Measurements from ENCODE around the gene CNTFR. TPM values are rescaled to one million over a fixed set of nuclear protein-coding genes. Genes with fewer than 3 reads are reported as not detected.
A peak's percentile ranks its signal among the peaks of the same experiment; 100 is the strongest.

CNTFR gene
- total and polyA plus RNA-seq, 3 experiments from 2014 or later: not detected

- no peaks in the 10 kb centered on the region for H3K4me1 ChIP-seq (ENCODE audit: insufficient read depth, low read length)
- no peak overlapping the region for H3K4me3 ChIP-seq (ENCODE audit: low read length)
- H3K27ac ChIP-seq (ENCODE audit: low read depth, low read length): no peak overlapping the region
- no peaks in the 10 kb centered on the region for H3K4me1 Mint-ChIP-seq
- no peak overlapping the region for H3K27ac Mint-ChIP-seq
- H3K36me3 ChIP-seq (ENCODE audit: insufficient read depth, low read length): no peaks in the 10 kb centered on the region
- no peaks in the 10 kb centered on the region for H3K9me3 Mint-ChIP-seq
- no peaks in the 10 kb centered on the region for H3K27me3 Mint-ChIP-seq
- no peaks in the 10 kb centered on the region for H3K9me3 ChIP-seq (ENCODE audit: low read length)
- H3K27me3 ChIP-seq (ENCODE audit: insufficient read depth, low read length, poor library complexity, severe bottlenecking): no peaks in the 10 kb centered on the region
- CTCF ChIA-PET: interaction anchor here (1.2 to 1.9 kb wide), 3 partner anchors 11 to 16 kb away, joined by 3 to 7 read pairs (median 3); no protein-coding TSS in a partner anchor
- H3K4me3 Mint-ChIP-seq: no peak overlapping the region
- DNase-seq: no peak
- no peaks in the 10 kb centered on the region for H3K36me3 Mint-ChIP-seq
- POLR2A ChIA-PET: no interaction called here
These were observed 77.1 kb downstream of the CNTFR start for GRCh38 chr9:34512131-34513078.

GRCh38 chr9:34510497-34511468, 78.7 kb downstream of the CNTFR start:
- H3K27me3 ChIP-seq (ENCODE audit: insufficient read depth, low read length, poor library complexity, severe bottlenecking): no peaks in the 10 kb centered on the region
- Mint-ChIP-seq H3K4me1 (no peaks in the 10 kb centered on the region), H3K4me3 (no peak overlapping the region), H3K27ac (no peak overlapping the region), H3K27me3 (peaks cover 2 to 8% of the 10 kb centered on the region in 2 donors), H3K36me3 (no peaks in the 10 kb centered on the region), H3K9me3 (no peaks in the 10 kb centered on the region)
- no peak overlapping the region for H3K27ac ChIP-seq (ENCODE audit: low read depth, low read length)
- no peaks in the 10 kb centered on the region for H3K4me1 ChIP-seq (ENCODE audit: insufficient read depth, low read length)
- no peak overlapping the region for H3K4me3 ChIP-seq (ENCODE audit: low read length)
- POLR2A ChIA-PET: no interaction called here
- H3K36me3 ChIP-seq (ENCODE audit: insufficient read depth, low read length): no peaks in the 10 kb centered on the region
- DNase-seq: no peak
- H3K9me3 ChIP-seq (ENCODE audit: low read length): no peaks in the 10 kb centered on the region
- CTCF ChIA-PET: interaction anchor here (0.6 to 1.4 kb wide), 3 partner anchors 11 to 32 kb away, joined by 3 read pairs; no protein-coding TSS in a partner anchor

GRCh38 chr9:34508951-34509350, 80.6 kb downstream of the CNTFR start:
- H3K27me3 Mint-ChIP-seq: peaks cover 10 to 14% of the 10 kb centered on the region in 2 donors
- no peak for DNase-seq
- Histone ChIP-seq H3K4me1 (ENCODE audit: insufficient read depth, low read length) (no peaks in the 10 kb centered on the region), H3K9me3 (ENCODE audit: low read length) (no peaks in the 10 kb centered on the region), H3K27ac (ENCODE audit: low read depth, low read length) (no peak overlapping the region), H3K36me3 (ENCODE audit: insufficient read depth, low read length) (no peaks in the 10 kb centered on the region), H3K4me3 (ENCODE audit: low read length) (no peak overlapping the region), H3K27me3 (ENCODE audit: insufficient read depth, low read length, poor library complexity, severe bottlenecking) (no peaks in the 10 kb centered on the region)
- peak overlapping the region in 1 of 8 donors; percentile 9 for H3K27ac Mint-ChIP-seq
- H3K36me3 Mint-ChIP-seq: no peaks in the 10 kb centered on the region
- no peaks in the 10 kb centered on the region for H3K9me3 Mint-ChIP-seq
- H3K4me1 Mint-ChIP-seq: no peaks in the 10 kb centered on the region
- ChIA-PET CTCF (no interaction called here), POLR2A (no interaction called here)
- H3K4me3 Mint-ChIP-seq: no peak overlapping the region

GRCh38 chr9:34508463-34508862, 81.1 kb downstream of the CNTFR start:
- Histone ChIP-seq H3K4me1 (ENCODE audit: insufficient read depth, low read length) (no peaks in the 10 kb centered on the region), H3K27me3 (ENCODE audit: insufficient read depth, low read length, poor library complexity, severe bottlenecking) (no peaks in the 10 kb centered on the region), H3K4me3 (ENCODE audit: low read length) (no peak overlapping the region), H3K9me3 (ENCODE audit: low read length) (no peaks in the 10 kb centered on the region), H3K36me3 (ENCODE audit: insufficient read depth, low read length) (no peaks in the 10 kb centered on the region), H3K27ac (ENCODE audit: low read depth, low read length) (no peak overlapping the region)
- H3K36me3 Mint-ChIP-seq: no peaks in the 10 kb centered on the region
- no peak for DNase-seq
- ChIA-PET CTCF (no interaction called here), POLR2A (no interaction called here)
- H3K9me3 Mint-ChIP-seq: no peaks in the 10 kb centered on the region
- no peak overlapping the region for H3K27ac Mint-ChIP-seq
- no peaks in the 10 kb centered on the region for H3K4me1 Mint-ChIP-seq
- H3K27me3 Mint-ChIP-seq: peaks cover 10 to 14% of the 10 kb centered on the region in 2 donors
- no peak overlapping the region for H3K4me3 Mint-ChIP-seq

- Mint-ChIP-seq H3K9me3 (no peaks in the 10 kb centered on the region), H3K27ac (no peak overlapping the region), H3K27me3 (peaks cover 10 to 14% of the 10 kb centered on the region in 2 donors), H3K36me3 (no peaks in the 10 kb centered on the region), H3K4me3 (no peak overlapping the region), H3K4me1 (no peaks in the 10 kb centered on the region)
- H3K36me3 ChIP-seq (ENCODE audit: insufficient read depth, low read length): no peaks in the 10 kb centered on the region
- no peaks in the 10 kb centered on the region for H3K9me3 ChIP-seq (ENCODE audit: low read length)
- no peak overlapping the region for H3K27ac ChIP-seq (ENCODE audit: low read depth, low read length)
- no peak overlapping the region for H3K4me3 ChIP-seq (ENCODE audit: low read length)
- ChIA-PET CTCF (no interaction called here), POLR2A (no interaction called here)
- H3K27me3 ChIP-seq (ENCODE audit: insufficient read depth, low read length, poor library complexity, severe bottlenecking): no peaks in the 10 kb centered on the region
- H3K4me1 ChIP-seq (ENCODE audit: insufficient read depth, low read length): no peaks in the 10 kb centered on the region
- DNase-seq: no peak
These were observed 81.6 kb downstream of the CNTFR start for GRCh38 chr9:34507966-34508365.

- Histone ChIP-seq H3K27ac (ENCODE audit: low read depth, low read length) (no peak overlapping the region), H3K4me1 (ENCODE audit: insufficient read depth, low read length) (no peaks in the 10 kb centered on the region), H3K4me3 (ENCODE audit: low read length) (no peak overlapping the region), H3K9me3 (ENCODE audit: low read length) (no peaks in the 10 kb centered on the region), H3K36me3 (ENCODE audit: insufficient read depth, low read length) (no peaks in the 10 kb centered on the region), H3K27me3 (ENCODE audit: insufficient read depth, low read length, poor library complexity, severe bottlenecking) (no peaks in the 10 kb centered on the region)
- Mint-ChIP-seq H3K27ac (no peak overlapping the region), H3K36me3 (no peaks in the 10 kb centered on the region), H3K4me3 (no peak overlapping the region), H3K4me1 (no peaks in the 10 kb centered on the region), H3K27me3 (peaks cover 10 to 14% of the 10 kb centered on the region in 2 donors), H3K9me3 (no peaks in the 10 kb centered on the region)
- no peak for DNase-seq
- POLR2A ChIA-PET: no interaction called here
- CTCF ChIA-PET: interaction anchor here (1.8 kb wide), 1 partner anchor 12 kb away, joined by 5 read pairs; no protein-coding TSS in a partner anchor
These were observed 82.0 kb downstream of the CNTFR start for GRCh38 chr9:34507556-34507955.

- H3K4me3 ChIP-seq (ENCODE audit: low read length): no peak overlapping the region
- DNase-seq: no peak
- no peaks in the 10 kb centered on the region for H3K9me3 ChIP-seq (ENCODE audit: low read length)
- no peaks in the 10 kb centered on the region for H3K36me3 ChIP-seq (ENCODE audit: insufficient read depth, low read length)
- ChIA-PET CTCF (interaction anchor here (1.8 kb wide), 1 partner anchor 11 kb away, joined by 5 read pairs; no protein-coding TSS in a partner anchor), POLR2A (no interaction called here)
- Mint-ChIP-seq H3K27me3 (peaks cover 10 to 14% of the 10 kb centered on the region in 2 donors), H3K9me3 (no peaks in the 10 kb centered on the region), H3K36me3 (no peaks in the 10 kb centered on the region), H3K4me1 (no peaks in the 10 kb centered on the region), H3K27ac (no peak overlapping the region), H3K4me3 (no peak overlapping the region)
- no peak overlapping the region for H3K27ac ChIP-seq (ENCODE audit: low read depth, low read length)
- H3K27me3 ChIP-seq (ENCODE audit: insufficient read depth, low read length, poor library complexity, severe bottlenecking): no peaks in the 10 kb centered on the region
- no peaks in the 10 kb centered on the region for H3K4me1 ChIP-seq (ENCODE audit: insufficient read depth, low read length)
These were observed 82.9 kb downstream of the CNTFR start for GRCh38 chr9:34506623-34507022.

Measured in CD8-positive, alpha-beta memory T cell (primary cell).